Peyer's patch (tissue), 4 donors: ENCODE measurements around the gene MRLN.

Experiments used
- CTCF ChIP-seq, 6 experiments: fragments of 450-650 bp in 4 of 6; fragments of 200-600 bp in 2 of 6; sonication (generic) in 1 of 6; IDR thresholded peaks; one replicate each; pipeline ENCODE4 v1.5.1; 2017 to 2019; ENCODE audit warnings: antibody characterized with exemption in 6 of 6, mild to moderate bottlenecking in 3 of 6, moderate library complexity in 1 of 6
- POLR2A ChIP-seq, 2 donors: fragments of 450-650 bp; IDR thresholded peaks; one replicate each; pipeline ENCODE4 v1.5.1; 2017; ENCODE audit warnings: antibody characterized with exemption in 2 of 2, mild to moderate bottlenecking in 2 of 2, moderate library complexity in 2 of 2

DNA sequence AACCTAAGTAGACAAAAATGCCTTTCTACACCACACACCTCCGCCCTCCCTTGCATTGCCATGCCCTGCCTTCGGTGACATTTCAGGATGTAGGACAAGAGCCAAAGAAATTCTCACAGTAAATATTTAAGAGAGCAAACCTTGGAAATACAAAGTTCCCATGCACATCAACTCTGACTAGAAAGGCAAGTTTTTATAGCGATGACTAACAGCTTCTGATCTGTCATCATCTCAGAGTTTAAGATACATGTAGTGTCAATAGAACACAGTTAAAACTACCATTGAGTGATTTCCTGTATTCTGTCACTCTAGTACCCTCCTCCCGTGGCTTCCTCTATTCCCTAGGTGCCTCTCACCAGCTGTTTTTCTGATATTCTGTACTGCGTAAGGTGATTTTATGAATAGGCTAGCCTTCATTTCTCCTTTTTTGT, 64.3 kb downstream of the MRLN start:
- TF ChIP-seq CTCF (IDR thresholded peaks at IDR 0.05), result no peak
- TF ChIP-seq POLR2A (IDR thresholded peaks at IDR 0.05), result no peak
